Liver (tissue), 9 donors: ENCODE data around the gene STAG2. TPM values are rescaled to one million over a fixed set of nuclear protein-coding genes. Genes with fewer than 3 reads are reported as not detected.

Experiments
- DNase-seq: peaks from one replicate; pipeline ENCODE4 v3.0.0-alpha.2; 2017; ENCODE audit warnings: low spot score
- H3K27ac ChIP-seq, 2 donors: one replicate each; pipeline ENCODE4 v1.7.0; 2013; ENCODE audit warnings: inconsistent platforms in 2 of 2, low read length in 2 of 2, control low read depth in 1 of 2, low read depth in 1 of 2, mild to moderate bottlenecking in 1 of 2
- H3K27me3 ChIP-seq, 4 donors: one replicate each; pipeline versions ENCODE4 v1.6.1 to v1.7.0; 2013; ENCODE audit warnings: low read length in 3 of 4, inconsistent platforms in 1 of 4, mild to moderate bottlenecking in 1 of 4, moderate library complexity in 1 of 4; ENCODE audit not compliant: control insufficient read depth in 4 of 4, insufficient read depth in 4 of 4
- H3K36me3 ChIP-seq, 4 donors: one replicate each; pipeline versions ENCODE4 v1.6.1 to v1.7.0; 2013; ENCODE audit warnings: low read length in 3 of 4, mild to moderate bottlenecking in 3 of 4, low read depth in 1 of 4, moderate library complexity in 1 of 4; ENCODE audit not compliant: control insufficient read depth in 4 of 4, insufficient read depth in 3 of 4
- H3K4me1 ChIP-seq, 4 donors: one replicate each; pipeline versions ENCODE4 v1.6.1 to v1.7.0; 2013; ENCODE audit warnings: low read length in 3 of 4, mild to moderate bottlenecking in 3 of 4, moderate library complexity in 1 of 4; ENCODE audit not compliant: control insufficient read depth in 4 of 4, insufficient read depth in 4 of 4
- H3K4me3 ChIP-seq, 3 donors: one replicate each; pipeline versions ENCODE4 v1.6.1 to v1.7.0; 2013; ENCODE audit warnings: low read length in 3 of 3, control low read depth in 1 of 3, low read depth in 1 of 3, mild to moderate bottlenecking in 1 of 3
- H3K9ac ChIP-seq, 2 donors: one replicate each; pipeline ENCODE4 v1.7.0; 2013; ENCODE audit warnings: low read length in 2 of 2, mild to moderate bottlenecking in 2 of 2, moderate library complexity in 2 of 2, control low read depth in 1 of 2, low read depth in 1 of 2
- H3K9me3 ChIP-seq, 4 donors: one replicate each; pipeline versions ENCODE4 v1.6.1 to v1.7.0; 2013; ENCODE audit warnings: low read length in 3 of 4; ENCODE audit not compliant: control insufficient read depth in 4 of 4
- ATF3 ChIP-seq: IDR thresholded peaks from 2 replicates; pipeline ENCODE4 v1.6.1; 2016; ENCODE audit warnings: antibody characterized with exemption
- CTCF ChIP-seq: fragments of 150-350 bp; IDR thresholded peaks from 2 replicates; pipeline ENCODE4 v1.5.1; 2017; ENCODE audit warnings: improper control_type of control experiment, low read depth, low read length; ENCODE audit not compliant: missing input control
- EGR1 ChIP-seq, 2 donors: IDR thresholded peaks; 2 replicates each; pipeline ENCODE4 v1.6.1; 2016 to 2018; ENCODE audit warnings: antibody characterized with exemption in 2 of 2, low read depth in 2 of 2
- FOXA1 ChIP-seq: IDR thresholded peaks from 2 replicates; pipeline ENCODE4 v1.6.1; 2016; ENCODE audit warnings: antibody characterized with exemption
- FOXA2 ChIP-seq: IDR thresholded peaks from 2 replicates; pipeline ENCODE4 v1.6.1; 2016; ENCODE audit warnings: antibody characterized with exemption
- GABPA ChIP-seq, 2 donors: IDR thresholded peaks in 1 of 2; conservative IDR thresholded peaks in 1 of 2; 2 replicates each; pipeline ENCODE4 v1.6.1; 2016; ENCODE audit warnings: antibody characterized with exemption in 2 of 2, mild to moderate bottlenecking in 1 of 2, moderate library complexity in 1 of 2
- HNF4G ChIP-seq: IDR thresholded peaks from 2 replicates; pipeline ENCODE4 v1.6.1; 2016; ENCODE audit warnings: antibody characterized with exemption
- MAX ChIP-seq: IDR thresholded peaks from 2 replicates; pipeline ENCODE4 v1.6.1; 2016; ENCODE audit warnings: antibody characterized with exemption
- NR2F2 ChIP-seq: IDR thresholded peaks from 2 replicates; pipeline ENCODE4 v1.6.1; 2016; ENCODE audit warnings: antibody characterized with exemption
- RAD21 ChIP-seq, 2 donors: IDR thresholded peaks; 2 replicates each; pipeline ENCODE4 v1.6.1; 2016; ENCODE audit warnings: antibody characterized with exemption in 2 of 2, mild to moderate bottlenecking in 2 of 2
- REST ChIP-seq: IDR thresholded peaks from 2 replicates; pipeline ENCODE4 v1.6.1; 2016; ENCODE audit warnings: antibody characterized with exemption, mild to moderate bottlenecking
- RXRA ChIP-seq, 2 donors: IDR thresholded peaks; 2 replicates each; pipeline ENCODE4 v1.6.1; 2017 to 2018; ENCODE audit warnings: antibody characterized with exemption in 2 of 2, mild to moderate bottlenecking in 1 of 2
- TAF1 ChIP-seq: conservative IDR thresholded peaks from 2 replicates; pipeline ENCODE4 v1.6.1; 2016; ENCODE audit warnings: antibody characterized with exemption, mild to moderate bottlenecking
- YY1 ChIP-seq: IDR thresholded peaks from 2 replicates; pipeline ENCODE4 v1.6.1; 2016; ENCODE audit warnings: antibody characterized with exemption, mild to moderate bottlenecking
- WGBS: extraction: QIAGEN DNeasy Blood & Tissue Kit; methylation state at CpG from one replicate; pipeline ENCODE4 v1.1.7; 2013; 5-methylcytosine and 5-hydroxymethylcytosine counted together
- polyA plus RNA-seq, 2 donors: library from polyadenylated mRNA; stranded (reverse) in 1 of 2; unstranded in 1 of 2; fragments of 200-250 nt in 1 of 2; fragments of >200 nt in 1 of 2; fragmentation: Nextera tagmentation in 1 of 2; extraction: Ambion mirVana in 1 of 2; gene quantifications; one replicate each; pipeline versions ENCODE4 v1.2.1 to v1.2.3, GENCODE V29; 2013 to 2015
- total RNA-seq, 2 donors: library from RNA; depleted of rRNA; stranded (reverse); fragments of >200 nt; gene quantifications; one replicate each; pipeline ENCODE4 v1.2.3, GENCODE V29; 2014
- donor health status: healthy.
- donor health status: healthy.
- donor health status: healthy.
- donor health status: healthy.
- donor health status: healthy.

The STAG2 gene
- total and polyA plus RNA-seq, 4 donors, result 9.7 to 71.0 (median 23.9) TPM

GRCh38 chrX:123968383-123969050 is 7.0 kb downstream of the STAG2 start:
- DNase-seq, result no peak
- Histone ChIP-seq H3K9ac (no peak overlapping the region), H3K27me3 (no peaks in the 10 kb centered on the region), H3K27ac (no peak overlapping the region), H3K4me1 (peaks cover 0 to 11% (median 7%) of the 10 kb centered on the region in 4 donors), H3K9me3 (no peaks in the 10 kb centered on the region), H3K4me3 (no peak overlapping the region), H3K36me3 (no peaks in the 10 kb centered on the region)
- 67% methylated on average over 5 of the region's 5 CpGs for WGBS
- TF ChIP-seq FOXA2, result no peak
- no peak for TF ChIP-seq CTCF
- no peak for TF ChIP-seq RXRA (IDR thresholded peaks at IDR 0.05)
- no peak for TF ChIP-seq GABPA (IDR thresholded peaks at IDR 0.05 in 1 of 2, conservative IDR thresholded peaks at IDR 0.05 in 1 of 2)
- no peak for TF ChIP-seq ATF3
- TF ChIP-seq RAD21 (IDR thresholded peaks at IDR 0.05), result no peak
- no peak for TF ChIP-seq MAX
- TF ChIP-seq REST, result no peak

DNA sequence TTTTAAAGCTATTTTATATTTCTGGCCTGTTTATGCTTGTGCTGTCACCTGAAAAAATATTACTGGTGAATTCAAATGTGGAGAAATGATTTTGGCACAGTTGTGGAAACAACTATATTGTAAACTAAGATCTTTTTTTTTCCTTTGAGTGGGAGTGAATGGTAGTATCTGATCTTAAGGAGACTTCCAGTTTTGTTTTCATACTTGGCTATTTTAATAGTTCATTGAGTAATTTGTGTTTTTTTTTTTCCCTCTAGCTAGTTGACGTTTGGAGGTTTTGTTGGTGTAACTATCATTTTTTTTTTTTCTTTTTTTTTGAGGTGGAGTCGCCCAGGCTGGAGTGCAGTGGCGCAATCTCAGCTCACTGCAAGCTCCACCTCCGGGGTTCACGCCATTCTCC is 10.5 kb downstream of the STAG2 start:
- Histone ChIP-seq H3K4me3 (no peak overlapping the region), H3K36me3 (no peaks in the 10 kb centered on the region), H3K27ac (no peak overlapping the region), H3K27me3 (no peaks in the 10 kb centered on the region), H3K4me1 (no peaks in the 10 kb centered on the region), H3K9me3 (no peaks in the 10 kb centered on the region), H3K9ac (no peak overlapping the region)
- DNase-seq, result no peak
- no peak for TF ChIP-seq HNF4G
- TF ChIP-seq YY1, result no peak
- no peak for TF ChIP-seq TAF1
- no peak for TF ChIP-seq ATF3
- no peak for TF ChIP-seq FOXA1
- no peak for TF ChIP-seq EGR1 (IDR thresholded peaks at IDR 0.05; ENCODE audit: low read depth in 2 of 2)
- TF ChIP-seq REST, result no peak
- no peak for TF ChIP-seq NR2F2
- no peak for TF ChIP-seq MAX
- WGBS, result 50% methylated on average over 5 of the region's 5 CpGs
